Stomach (tissue), 4 donors: Measurements from ENCODE around the gene GOT1.

Source experiments
- EP300 ChIP-seq: sonication (generic); formaldehyde crosslinking; IDR thresholded peaks from one replicate; pipeline ENCODE4 v1.6.1; 2017; ENCODE audit warnings: antibody characterized with exemption
- POLR2A ChIP-seq, 4 donors: fragments of 450-650 bp; IDR thresholded peaks; one replicate each; pipeline ENCODE4 v1.6.1; 2016; ENCODE audit warnings: antibody characterized with exemption in 4 of 4, control low read depth in 2 of 4, mild to moderate bottlenecking in 1 of 4, moderate library complexity in 1 of 4
- POLR2AphosphoS5 ChIP-seq, 3 donors: sonication (generic); formaldehyde crosslinking; IDR thresholded peaks; one replicate each; pipeline ENCODE4 v1.6.1; 2016; ENCODE audit warnings: antibody characterized with exemption in 3 of 3
- TF ChIP-seq, protein P1 (sequence below), 7 experiments: fragments of 450-650 bp in 4 of 7; fragments of 200-600 bp in 3 of 7; sonication (generic) in 3 of 7; IDR thresholded peaks; one replicate each; pipeline ENCODE4 v1.5.1; 2016 to 2019; ENCODE audit warnings: antibody characterized with exemption in 7 of 7, control low read depth in 2 of 7, mild to moderate bottlenecking in 1 of 7

DNA sequence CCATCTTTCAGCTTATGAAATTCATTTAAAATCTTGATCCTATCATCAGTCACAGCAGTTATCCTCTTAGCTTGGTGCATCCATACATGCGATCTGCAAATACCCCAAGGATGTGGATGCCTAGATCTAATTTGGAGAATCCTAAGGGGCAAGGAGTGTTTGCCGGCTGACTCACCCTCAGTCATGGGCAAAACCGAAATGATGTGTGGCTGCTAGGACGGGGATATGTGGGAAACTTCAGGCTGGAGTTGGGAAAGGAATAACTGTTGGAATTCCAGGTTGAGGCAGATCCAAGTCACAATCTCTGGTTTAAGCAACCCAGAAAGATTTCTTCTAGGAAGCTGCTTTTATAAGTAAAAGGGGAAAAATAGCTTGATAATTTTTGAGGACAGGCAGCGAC lies 19.7 kb upstream of the GOT1 start:
- TF ChIP-seq, protein P1, sequence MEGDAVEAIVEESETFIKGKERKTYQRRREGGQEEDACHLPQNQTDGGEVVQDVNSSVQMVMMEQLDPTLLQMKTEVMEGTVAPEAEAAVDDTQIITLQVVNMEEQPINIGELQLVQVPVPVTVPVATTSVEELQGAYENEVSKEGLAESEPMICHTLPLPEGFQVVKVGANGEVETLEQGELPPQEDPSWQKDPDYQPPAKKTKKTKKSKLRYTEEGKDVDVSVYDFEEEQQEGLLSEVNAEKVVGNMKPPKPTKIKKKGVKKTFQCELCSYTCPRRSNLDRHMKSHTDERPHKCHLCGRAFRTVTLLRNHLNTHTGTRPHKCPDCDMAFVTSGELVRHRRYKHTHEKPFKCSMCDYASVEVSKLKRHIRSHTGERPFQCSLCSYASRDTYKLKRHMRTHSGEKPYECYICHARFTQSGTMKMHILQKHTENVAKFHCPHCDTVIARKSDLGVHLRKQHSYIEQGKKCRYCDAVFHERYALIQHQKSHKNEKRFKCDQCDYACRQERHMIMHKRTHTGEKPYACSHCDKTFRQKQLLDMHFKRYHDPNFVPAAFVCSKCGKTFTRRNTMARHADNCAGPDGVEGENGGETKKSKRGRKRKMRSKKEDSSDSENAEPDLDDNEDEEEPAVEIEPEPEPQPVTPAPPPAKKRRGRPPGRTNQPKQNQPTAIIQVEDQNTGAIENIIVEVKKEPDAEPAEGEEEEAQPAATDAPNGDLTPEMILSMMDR (IDR thresholded peaks at IDR 0.05): no peak
- TF ChIP-seq POLR2AphosphoS5 (IDR thresholded peaks at IDR 0.05) (no peak), EP300 (no peak), POLR2A (IDR thresholded peaks at IDR 0.05) (no peak)
